ENCODE results near the gene CNN2. TPM values are rescaled to one million over a fixed set of nuclear protein-coding genes. Genes with fewer than 3 reads are reported as not detected.

The CNN2 gene
- total RNA-seq, 1 experiment from 2014 or later: 151 TPM

DNA sequence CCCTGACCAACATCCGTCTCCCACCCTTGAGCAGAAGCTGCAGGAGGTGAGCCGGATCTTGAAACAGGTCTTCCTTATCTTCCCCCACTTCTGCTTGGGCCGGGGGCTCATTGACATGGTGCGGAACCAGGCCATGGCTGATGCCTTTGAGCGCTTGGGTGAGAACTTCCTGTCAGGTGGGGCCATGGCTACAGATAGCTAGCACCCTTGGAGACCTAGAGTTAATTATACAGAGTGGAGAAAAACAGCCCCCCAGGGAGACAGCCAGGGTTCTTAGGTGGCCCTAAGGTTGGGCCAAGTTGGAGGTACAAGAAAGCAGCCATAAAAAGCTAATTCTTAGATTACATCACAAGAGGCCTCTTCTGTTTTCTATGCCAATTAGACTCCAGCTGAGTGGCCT lies 31.7 kb downstream of the CNN2 start:
- no peak for TF ChIP-seq CTCF (IDR thresholded peaks at IDR 0.05; ENCODE audit: unreplicated experiment)
- Mint-ChIP-seq H3K4me3 (ENCODE audit: low read depth, unreplicated experiment) (no peak overlapping the region), H3K27me3 (ENCODE audit: unreplicated experiment) (no peaks in the 10 kb centered on the region), H3K9me3 (ENCODE audit: low read depth, unreplicated experiment) (no peaks in the 10 kb centered on the region), H3K4me1 (ENCODE audit: low read depth, unreplicated experiment) (peaks cover 8% of the 10 kb centered on the region), H3K36me3 (ENCODE audit: insufficient read depth, unreplicated experiment) (peaks cover 17% of the 10 kb centered on the region), H3K27ac (ENCODE audit: unreplicated experiment) (no peak overlapping the region)
- intact Hi-C loops (cut with micrococcal nuclease; ENCODE audit: unreplicated experiment): no loop called here
- DNase-seq: no peak
- CTCF ChIA-PET: no interaction called here
- BruUV-seq (replicated peaks): no TSS peak

DNA sequence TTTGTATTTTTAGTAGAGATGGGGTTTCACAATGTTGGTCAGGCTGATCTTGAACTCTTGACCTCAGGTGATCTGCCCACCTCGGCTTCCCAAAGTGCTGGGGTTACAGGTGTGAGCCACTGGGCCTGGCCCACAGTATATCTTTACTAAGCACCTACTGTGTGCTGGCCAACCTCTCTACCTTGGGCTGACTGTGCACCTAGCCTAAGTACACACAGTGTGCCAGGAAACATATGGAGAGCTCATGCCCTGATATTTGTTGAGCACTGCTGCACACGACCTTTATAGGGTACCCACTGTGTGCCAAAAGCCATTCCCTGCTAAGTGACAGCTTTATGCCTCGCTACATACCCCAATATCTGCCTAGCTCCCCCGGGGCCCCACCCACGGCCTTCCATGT lies 34.3 kb downstream of the CNN2 start:
- CTCF ChIA-PET: no interaction called here
- Mint-ChIP-seq H3K27ac (ENCODE audit: unreplicated experiment) (no peak overlapping the region), H3K36me3 (ENCODE audit: insufficient read depth, unreplicated experiment) (peaks cover 39% of the 10 kb centered on the region), H3K27me3 (ENCODE audit: unreplicated experiment) (no peaks in the 10 kb centered on the region), H3K4me1 (ENCODE audit: low read depth, unreplicated experiment) (peaks cover 16% of the 10 kb centered on the region), H3K4me3 (ENCODE audit: low read depth, unreplicated experiment) (no peak overlapping the region), H3K9me3 (ENCODE audit: low read depth, unreplicated experiment) (no peaks in the 10 kb centered on the region)
- no TSS peak for BruUV-seq (replicated peaks)
- intact Hi-C loops (cut with micrococcal nuclease; ENCODE audit: unreplicated experiment): no loop called here
- DNase-seq: no peak
- TF ChIP-seq CTCF (IDR thresholded peaks at IDR 0.05; ENCODE audit: unreplicated experiment): no peak

- H3K27ac Mint-ChIP-seq (ENCODE audit: unreplicated experiment): no peak overlapping the region
- CTCF ChIA-PET: interaction anchor here (0.7 kb wide), 1 partner anchor 347 kb away, joined by 11 read pairs; no protein-coding TSS in a partner anchor
- intact Hi-C loops (cut with micrococcal nuclease; ENCODE audit: unreplicated experiment): no loop called here
These were observed 35.6 kb downstream of the CNN2 start for GRCh38 chr19:1061987-1062386.

DNA sequence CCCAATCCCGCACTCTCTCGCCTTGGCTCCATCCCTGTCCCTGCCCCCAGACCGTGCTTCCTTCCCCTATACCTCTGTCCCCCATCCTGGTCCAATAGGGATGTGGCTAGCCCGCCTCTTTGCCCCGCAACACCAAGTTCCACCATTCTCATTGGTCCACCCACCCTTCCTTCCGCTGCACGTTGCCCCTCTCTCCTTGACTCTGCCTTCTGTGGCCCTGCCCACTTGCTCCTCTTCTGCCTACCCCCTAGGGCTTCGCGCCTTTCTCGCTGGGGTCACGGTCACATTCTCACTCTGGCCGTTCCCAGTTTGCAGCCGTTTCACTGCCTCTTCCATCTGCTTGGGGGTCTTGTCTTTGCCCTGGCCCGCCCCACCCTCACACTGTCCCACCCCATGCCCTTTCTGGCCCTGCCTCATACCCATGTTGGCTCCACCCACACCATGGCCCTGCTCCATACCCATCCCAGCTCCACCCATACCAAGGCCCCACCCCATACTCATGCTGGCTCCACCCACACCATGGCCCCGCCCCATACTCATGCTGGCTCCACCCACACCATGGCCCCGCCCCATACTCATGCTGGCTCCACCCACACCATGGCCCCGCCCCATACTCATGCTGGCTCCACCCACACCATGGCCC lies 36.1 kb downstream of the CNN2 start:
- TF ChIP-seq CTCF (IDR thresholded peaks at IDR 0.05; ENCODE audit: unreplicated experiment): no peak
- no peak for DNase-seq
- H3K27me3 Mint-ChIP-seq (ENCODE audit: unreplicated experiment): no peaks in the 10 kb centered on the region
- no TSS peak for BruUV-seq (replicated peaks)
- CTCF ChIA-PET: interaction anchor here (0.7 kb wide), 1 partner anchor 346 kb away, joined by 11 read pairs; no protein-coding TSS in a partner anchor
- intact Hi-C loops (cut with micrococcal nuclease; ENCODE audit: unreplicated experiment): no loop called here
- H3K4me1 Mint-ChIP-seq (ENCODE audit: low read depth, unreplicated experiment): peaks cover 13% of the 10 kb centered on the region
- no peaks in the 10 kb centered on the region for H3K9me3 Mint-ChIP-seq (ENCODE audit: low read depth, unreplicated experiment)
- no peak overlapping the region for H3K27ac Mint-ChIP-seq (ENCODE audit: unreplicated experiment)
- H3K36me3 Mint-ChIP-seq (ENCODE audit: insufficient read depth, unreplicated experiment): peaks cover 41% of the 10 kb centered on the region
- no peak overlapping the region for H3K4me3 Mint-ChIP-seq (ENCODE audit: low read depth, unreplicated experiment)

More at GRCh38 chr19:1061987-1062386, 35.6 kb downstream of the CNN2 start:
- no peak for DNase-seq
- BruUV-seq (replicated peaks): no TSS peak
- H3K4me3 Mint-ChIP-seq (ENCODE audit: low read depth, unreplicated experiment): no peak overlapping the region
- no peaks in the 10 kb centered on the region for H3K27me3 Mint-ChIP-seq (ENCODE audit: unreplicated experiment)
- no peaks in the 10 kb centered on the region for H3K9me3 Mint-ChIP-seq (ENCODE audit: low read depth, unreplicated experiment)
- H3K36me3 Mint-ChIP-seq (ENCODE audit: insufficient read depth, unreplicated experiment): peaks cover 44% of the 10 kb centered on the region
- no peak for TF ChIP-seq CTCF (IDR thresholded peaks at IDR 0.05; ENCODE audit: unreplicated experiment)
- peaks cover 18% of the 10 kb centered on the region for H3K4me1 Mint-ChIP-seq (ENCODE audit: low read depth, unreplicated experiment)
